GM19099 (cell line): ENCODE data around the gene CHKA.

Experiments used
- POLR2A ChIP-seq: IDR thresholded peaks from 3 replicates; pipeline ENCODE4 v1.6.1; 2011; ENCODE audit warnings: low read depth; ENCODE audit not compliant: insufficient read length; ENCODE audit errors: extremely low read depth

CHKA gene

DNA sequence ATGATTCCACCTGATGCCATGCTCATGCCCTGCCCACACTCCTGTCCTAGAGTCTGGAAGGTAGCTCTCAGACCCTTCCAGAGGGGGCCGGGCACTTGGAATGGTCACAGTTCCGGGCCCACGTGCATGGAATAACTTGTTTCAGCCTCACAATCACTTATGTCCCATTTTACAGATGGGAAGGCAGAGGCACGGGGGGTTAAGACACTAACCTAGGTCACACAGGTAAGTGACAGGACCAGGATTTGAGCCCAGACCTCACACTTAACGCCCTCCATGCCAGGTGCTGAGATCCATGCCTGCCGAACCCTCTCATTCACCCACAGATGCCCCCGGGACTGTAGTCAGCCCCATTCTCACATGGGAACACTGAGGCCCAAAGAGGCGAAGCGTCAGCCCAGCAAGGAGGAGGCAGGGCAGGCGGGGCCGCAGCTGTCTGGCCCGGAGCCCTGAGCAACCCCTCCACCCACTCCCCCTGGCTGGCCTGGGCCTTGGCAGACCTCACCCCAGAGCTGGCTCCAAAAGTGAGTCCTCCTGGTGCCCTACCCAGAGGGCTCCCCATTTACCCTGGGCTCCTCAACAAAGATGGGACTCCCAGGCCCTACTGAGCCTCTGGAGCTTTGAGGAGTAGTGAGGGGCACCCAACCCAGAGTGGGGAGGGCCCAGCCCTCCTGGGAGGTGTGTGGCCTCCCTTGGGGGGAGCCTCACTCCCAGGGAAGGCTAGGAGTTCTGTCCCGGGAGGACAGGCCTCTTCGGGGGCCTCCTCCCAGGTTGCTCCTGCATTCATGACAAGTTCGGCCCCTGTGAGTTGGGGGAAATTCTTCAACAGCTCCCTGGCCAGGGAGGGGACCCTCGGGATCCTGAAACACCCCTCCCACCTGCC is 113.4 kb downstream of the CHKA start:
- no peak for TF ChIP-seq POLR2A

DNA sequence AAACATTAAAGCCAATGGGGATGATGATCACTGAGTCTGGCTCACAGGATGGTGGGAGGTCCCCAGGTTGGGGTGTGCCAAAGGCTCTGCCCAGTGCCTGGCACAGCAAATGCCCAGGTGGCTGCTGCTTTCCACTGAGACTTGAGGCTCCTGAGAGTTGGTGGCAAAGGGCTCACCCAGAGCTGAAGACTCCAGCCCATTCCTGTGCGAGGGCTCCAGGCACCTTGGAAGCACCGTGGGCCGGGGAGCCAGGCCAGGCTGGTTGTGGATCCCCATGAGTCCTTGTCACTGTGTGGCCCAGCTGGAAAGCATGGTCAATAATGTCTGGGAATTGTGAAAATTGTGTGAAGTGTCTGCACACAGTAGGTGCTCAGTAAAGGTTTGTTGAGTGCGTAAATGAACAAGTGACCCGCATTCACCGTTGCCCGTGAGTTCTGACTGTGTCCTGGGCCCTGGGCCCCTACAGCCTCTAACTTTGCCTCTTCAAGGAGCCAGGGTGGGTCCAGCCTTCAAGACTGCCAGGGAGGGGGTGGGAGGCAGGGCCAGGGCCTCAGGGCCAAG is 114.5 kb downstream of the CHKA start:
- TF ChIP-seq POLR2A, result no peak

DNA sequence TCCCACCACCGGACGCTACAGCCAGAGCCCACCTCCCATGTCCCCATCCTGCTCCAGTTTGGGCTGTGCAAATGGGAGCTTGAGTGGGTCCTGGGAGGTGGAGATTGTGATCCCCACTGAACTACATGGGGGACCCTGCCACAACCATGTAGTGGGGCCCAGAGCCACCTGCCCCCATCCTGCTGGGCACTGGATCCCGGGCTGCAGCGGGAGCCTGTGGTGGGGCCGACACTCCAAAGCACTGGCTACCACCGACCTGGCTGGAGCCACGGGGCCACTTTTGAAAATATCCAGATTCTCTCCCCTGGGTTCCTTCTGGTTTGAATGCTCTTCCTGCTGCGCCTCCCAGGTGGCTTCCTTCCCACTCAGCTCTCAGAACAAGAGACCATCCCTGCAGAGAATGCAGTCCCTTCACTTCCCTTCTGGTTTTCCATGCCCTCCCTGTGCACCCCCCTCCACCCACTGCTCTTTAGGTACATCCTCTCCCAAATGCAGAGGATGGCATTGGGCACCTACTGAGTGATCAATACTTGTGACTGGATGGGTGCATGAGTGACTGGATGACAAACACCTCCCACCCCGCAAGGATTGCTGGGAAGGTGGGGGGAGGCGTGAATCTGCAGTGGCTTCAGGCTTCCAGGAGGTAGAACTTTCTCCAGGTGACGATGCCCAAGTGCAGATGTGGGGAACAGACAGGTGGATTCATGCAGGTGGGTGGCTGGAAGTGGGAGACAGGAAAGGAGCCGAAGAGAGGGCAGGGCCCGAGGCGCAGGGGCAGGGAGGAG is 116.4 kb downstream of the CHKA start:
- no peak for TF ChIP-seq POLR2A

DNA sequence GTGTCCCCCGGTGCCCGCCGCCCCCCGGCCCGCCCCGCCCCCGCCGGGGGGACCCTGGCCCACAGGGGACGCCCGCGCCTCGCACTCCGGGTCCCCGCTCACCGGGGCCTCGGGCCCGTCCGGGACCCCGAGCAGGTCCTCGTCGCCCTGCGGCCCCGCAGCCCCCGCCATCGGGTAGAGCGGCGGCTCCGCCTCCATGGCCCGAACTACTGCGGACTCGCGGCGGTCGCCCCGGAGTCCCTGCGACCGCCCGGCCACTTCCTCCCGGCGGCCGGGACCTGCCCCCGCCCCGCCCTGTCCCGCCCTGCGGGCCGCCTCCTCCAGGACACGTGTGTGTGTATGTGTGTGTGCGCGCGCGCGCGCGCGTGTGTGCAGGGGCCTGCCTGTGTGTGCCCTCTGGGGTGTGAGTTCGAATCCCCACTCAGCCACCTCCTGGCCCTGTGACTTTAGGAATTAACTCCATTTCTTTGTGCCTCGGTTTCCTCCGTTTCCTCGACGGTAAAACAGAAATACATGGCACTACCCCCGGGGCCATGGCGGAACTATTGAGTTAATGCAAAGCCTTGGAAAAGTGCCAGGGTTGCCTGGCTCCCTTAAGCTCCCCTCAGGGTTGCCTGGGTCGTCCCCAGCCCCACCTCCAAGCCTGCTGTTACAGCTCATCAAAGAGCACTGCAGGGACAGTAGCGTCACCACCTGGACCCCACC is 117.2 kb downstream of the CHKA start, which contains the start of gene UNC93B1:
Gene UNC93B1, minus strand, starts transcription at position 252 of the 705 bp plus-strand sequence. Its CDS starts 54 bp downstream, at position 198.
- peak; percentile 88 for TF ChIP-seq POLR2A

DNA sequence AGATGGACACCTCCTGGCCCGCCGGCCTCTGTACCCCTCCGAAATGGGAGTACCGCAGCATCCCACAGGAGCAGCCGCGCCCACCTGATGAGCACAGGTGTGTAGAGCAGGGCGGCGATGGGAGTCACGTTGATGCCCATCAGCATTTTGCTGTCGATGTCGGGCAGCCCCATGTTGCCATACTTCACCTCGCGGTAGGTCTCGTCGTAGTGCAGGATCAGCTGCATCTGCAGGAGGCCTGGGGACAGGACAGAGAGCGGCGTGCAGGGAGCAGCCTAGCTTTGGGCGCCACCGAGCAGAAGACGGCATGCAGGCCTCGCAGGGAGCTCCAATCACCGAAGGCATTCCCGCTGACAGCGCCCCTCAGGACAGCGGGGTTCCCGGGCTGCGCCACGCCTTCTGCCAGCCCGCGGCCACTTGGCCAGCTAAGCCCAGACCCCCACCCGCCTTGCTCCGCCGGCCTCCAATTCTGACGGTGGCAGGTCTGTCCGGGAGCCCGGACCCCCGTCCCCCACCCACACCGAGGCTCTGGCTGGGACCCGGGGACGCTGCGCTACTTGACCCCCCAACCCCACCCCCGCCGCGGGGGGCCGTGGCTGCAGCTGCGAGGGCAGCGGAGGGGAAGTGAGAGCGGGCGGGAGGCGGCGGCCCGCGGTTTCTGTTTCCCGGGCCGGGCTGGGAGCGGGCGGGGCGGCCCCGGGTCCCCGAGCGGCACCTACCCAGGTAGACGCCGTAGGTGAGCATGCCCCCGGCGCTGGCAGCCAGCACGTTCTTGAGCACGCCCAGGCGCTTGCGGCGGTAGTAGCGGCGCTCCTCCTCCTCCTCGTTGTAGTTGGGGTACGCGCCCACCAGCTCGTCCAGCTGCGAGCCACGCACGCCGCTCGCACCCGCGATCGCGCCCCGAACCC is 118.0 kb downstream of the CHKA start:
- no peak for TF ChIP-seq POLR2A
